GM03348 (cell line): ENCODE measurements around the gene RAB25.
"Not testable (repeated sequence)": the region's sequence is repeated elsewhere in the genome, so short reads cannot be mapped to it uniquely, and the experiment has no call there.

Experiments
- DNase-seq: peaks from one replicate; pipeline ENCODE4 v3.0.0; 2012; ENCODE audit warnings: low spot score

The RAB25 gene

GRCh38 chr1:156102633-156103511 is 41.9 kb downstream of the RAB25 start:
- no peak for DNase-seq

GRCh38 chr1:156103521-156103947 is 42.6 kb downstream of the RAB25 start:
- peak; percentile 81 for DNase-seq

GRCh38 chr1:156104065-156104810 is 43.3 kb downstream of the RAB25 start:
- peak; percentile 87 for DNase-seq

- DNase-seq = peak; percentile 74
These were observed 44.2 kb downstream of the RAB25 start for GRCh38 chr1:156104861-156105832.

GRCh38 chr1:156106624-156107488 is 45.9 kb downstream of the RAB25 start:
- DNase-seq = no peak

- no peak for DNase-seq
These were observed 47.1 kb downstream of the RAB25 start for GRCh38 chr1:156108057-156108456.

- no peak for DNase-seq
These were observed 47.8 kb downstream of the RAB25 start for GRCh38 chr1:156108664-156109241.

GRCh38 chr1:156110252-156110651 is 49.3 kb downstream of the RAB25 start:
- no peak for DNase-seq

- no peak for DNase-seq
These were observed 50.5 kb downstream of the RAB25 start for GRCh38 chr1:156111355-156111962.

- DNase-seq = no peak
These were observed 51.5 kb downstream of the RAB25 start for GRCh38 chr1:156112276-156113137.

- DNase-seq = peak; percentile 33
These were observed 52.5 kb downstream of the RAB25 start for GRCh38 chr1:156113282-156113950.

GRCh38 chr1:156114101-156114918 is 53.4 kb downstream of the RAB25 start, which contains the start of gene LMNA:
Gene LMNA (plus strand): TSS chr1:156114711. CDS start chr1:156114919, 208 bp downstream.
- DNase-seq = peak; percentile 93

- DNase-seq = peak; percentile 30
These were observed 54.1 kb downstream of the RAB25 start for GRCh38 chr1:156114919-156115513.

GRCh38 chr1:156115514-156116374 is 54.8 kb downstream of the RAB25 start:
- DNase-seq = peak; percentile 63

GRCh38 chr1:156116731-156117130 is 55.8 kb downstream of the RAB25 start:
- DNase-seq = not testable (repeated sequence)
